GM19239 (cell line): ENCODE results near the gene ARHGEF37.
"Not testable (repeated sequence)": the region's sequence is repeated elsewhere in the genome, so short reads cannot be mapped to it uniquely, and the experiment has no call there.

Source experiments
- DNase-seq: peaks from one replicate; pipeline ENCODE4 v3.0.0; 2011; ENCODE audit warnings: low spot score; ENCODE audit not compliant: insufficient read length
- FAIRE-seq: peaks from 2 replicates; lab custom pipeline; 2011; peaks lifted over from hg19 to GRCh38; lab: Jason Lieb, UNC

ARHGEF37 gene

GRCh38 chr5:149597618-149598017, 16.3 kb downstream of the ARHGEF37 start:
- no peak for FAIRE-seq
- no peak for DNase-seq

GRCh38 chr5:149598234-149598633, 16.9 kb downstream of the ARHGEF37 start:
- not testable (repeated sequence) for DNase-seq, FAIRE-seq

GRCh38 chr5:149598966-149599365, 17.7 kb downstream of the ARHGEF37 start:
- FAIRE-seq (no peak), DNase-seq (no peak)

GRCh38 chr5:149599375-149599774, 18.1 kb downstream of the ARHGEF37 start:
- DNase-seq = no peak
- no peak for FAIRE-seq

- FAIRE-seq = no peak
These were observed 19.6 kb downstream of the ARHGEF37 start for GRCh38 chr5:149600932-149601331.

GRCh38 chr5:149603210-149603609, 21.9 kb downstream of the ARHGEF37 start:
- FAIRE-seq (no peak), DNase-seq (no peak)

More at GRCh38 chr5:149600932-149601331, 19.6 kb downstream of the ARHGEF37 start:
- no peak for DNase-seq

- DNase-seq = no peak
- FAIRE-seq = no peak
These were observed 22.6 kb downstream of the ARHGEF37 start for GRCh38 chr5:149603920-149604319.

- FAIRE-seq = no peak
- no peak for DNase-seq
These were observed 23.0 kb downstream of the ARHGEF37 start for GRCh38 chr5:149604321-149604720.

- no peak for DNase-seq
- FAIRE-seq = no peak
These were observed 24.2 kb downstream of the ARHGEF37 start for GRCh38 chr5:149605354-149605997.

GRCh38 chr5:149605998-149606724, 24.9 kb downstream of the ARHGEF37 start:
- peak; percentile 62 for DNase-seq
- peak; percentile 89 for FAIRE-seq

- FAIRE-seq (no peak), DNase-seq (no peak)
These were observed 27.7 kb downstream of the ARHGEF37 start for GRCh38 chr5:149608936-149609545.

- DNase-seq = no peak
- FAIRE-seq = no peak
These were observed 28.4 kb downstream of the ARHGEF37 start for GRCh38 chr5:149609640-149610219.

- FAIRE-seq (no peak), DNase-seq (no peak)
These were observed 29.4 kb downstream of the ARHGEF37 start for GRCh38 chr5:149610589-149611255.

GRCh38 chr5:149611326-149611725, 30.0 kb downstream of the ARHGEF37 start:
- no peak for DNase-seq
- FAIRE-seq = no peak

GRCh38 chr5:149614034-149614907, 33.0 kb downstream of the ARHGEF37 start:
- FAIRE-seq (no peak), DNase-seq (no peak)

- no peak for FAIRE-seq
- DNase-seq = no peak
These were observed 34.7 kb downstream of the ARHGEF37 start for GRCh38 chr5:149615976-149616375.

- FAIRE-seq = no peak
- DNase-seq = no peak
These were observed 35.5 kb downstream of the ARHGEF37 start for GRCh38 chr5:149616727-149617285.

- FAIRE-seq = no peak
- DNase-seq = no peak
These were observed 36.5 kb downstream of the ARHGEF37 start for GRCh38 chr5:149617760-149618306.
